GM21529 (cell line): ENCODE measurements around the gene TFPT.

ENCODE experiments used
- ATAC-seq: cut with Tn5 transposase; IDR thresholded peaks from one replicate; pipeline ENCODE4 v1.9.1; 2021; ENCODE audit not compliant: unreplicated experiment

TFPT gene

DNA sequence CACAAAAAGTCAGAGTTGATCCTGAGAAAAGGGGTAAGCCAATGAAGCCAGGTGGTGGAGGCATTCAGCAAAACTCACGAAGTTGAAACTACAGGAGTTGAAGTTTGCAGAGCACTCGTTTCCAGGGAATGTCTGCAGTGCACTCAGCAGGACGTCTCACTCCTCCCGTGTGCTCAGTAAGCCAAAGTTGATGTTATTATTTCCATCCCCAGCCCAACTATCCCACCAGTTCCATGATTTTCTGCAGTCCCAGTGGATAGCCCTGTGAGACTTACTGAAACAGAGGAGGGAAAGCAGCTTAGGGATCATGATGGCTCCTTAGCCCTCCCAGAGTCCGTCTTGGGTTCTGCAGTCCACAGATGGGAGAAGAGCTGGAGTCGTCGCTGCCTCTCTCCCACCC, 34.4 kb downstream of the TFPT start, which contains the start of gene TARM1:
TARM1 (minus strand) TSS at position 334 of the 400 bp plus-strand sequence; CDS start at position 309, 25 bp downstream.
- ATAC-seq: no peak

GRCh38 chr19:54077334-54077733, 38.1 kb downstream of the TFPT start:
- no peak for ATAC-seq

DNA sequence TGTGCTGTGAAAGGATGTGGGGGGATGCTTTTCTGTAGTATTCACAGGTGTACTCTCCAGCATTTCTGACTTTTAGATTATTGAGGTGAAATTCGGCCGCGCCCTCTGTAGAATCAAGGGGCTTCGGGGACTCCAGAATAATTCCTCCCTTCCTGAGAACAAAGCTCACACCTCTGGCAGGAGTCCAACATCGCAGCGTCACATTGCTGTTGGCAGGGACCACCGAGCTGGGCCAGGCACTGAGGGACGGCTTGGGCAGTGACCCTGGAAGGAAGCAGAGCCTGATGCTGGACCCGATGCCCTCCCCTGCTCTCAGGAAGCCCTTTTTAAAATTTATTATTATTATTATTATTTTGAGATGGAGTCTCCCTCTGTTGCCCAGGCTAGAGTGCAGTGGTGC, 40.6 kb downstream of the TFPT start:
- ATAC-seq: no peak

DNA sequence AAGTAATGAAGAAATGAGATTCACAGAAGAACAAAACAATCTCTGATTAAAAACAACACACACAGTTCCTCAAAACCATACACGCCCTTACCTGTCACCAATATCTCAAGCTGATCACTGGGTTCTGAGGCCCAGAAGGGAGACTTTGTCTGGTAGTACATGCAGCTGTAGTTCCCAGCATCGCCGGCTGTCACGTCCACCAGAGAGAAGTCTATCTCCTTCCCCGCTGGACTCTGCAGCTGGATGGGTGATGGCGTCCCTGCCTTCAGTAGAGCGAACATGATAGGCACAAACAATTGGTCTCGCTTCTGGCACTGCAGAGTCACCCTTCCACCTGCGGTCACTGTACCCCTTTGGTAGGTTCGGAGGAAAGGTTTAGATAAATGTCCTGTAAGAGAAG, 41.6 kb downstream of the TFPT start:
- ATAC-seq: no peak

- no peak for ATAC-seq
Observed at GRCh38 chr19:54069470-54069869, 46.0 kb downstream of the TFPT start.

- ATAC-seq: no peak
Observed at GRCh38 chr19:54063350-54064116, 51.9 kb downstream of the TFPT start, which contains the start of gene VSTM1. VSTM1 (minus strand) TSS chr19:54063897; CDS start chr19:54063777, 120 bp downstream.

DNA sequence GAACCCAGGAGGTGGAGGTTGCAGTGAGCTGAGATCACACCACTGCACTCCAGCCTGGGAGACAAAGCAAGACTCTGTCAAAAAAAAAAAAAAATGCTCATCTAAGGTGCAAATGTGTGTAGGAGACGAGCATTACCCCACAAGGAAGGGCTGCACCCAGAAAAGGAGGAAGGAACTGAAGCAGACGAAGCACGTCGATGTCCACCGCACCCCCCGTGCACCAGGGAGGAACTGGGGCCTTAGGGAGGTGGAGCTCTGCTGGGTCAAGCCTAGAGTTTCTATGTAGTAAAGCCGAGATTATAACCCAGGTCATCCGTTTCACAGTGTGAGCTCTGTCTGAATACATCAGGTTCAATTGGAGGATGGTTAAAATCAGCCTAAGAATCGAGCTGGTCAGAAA, 52.8 kb downstream of the TFPT start:
- ATAC-seq: no peak
